Uterus (tissue), 4 donors: ENCODE results near the gene MCEE. TPM values are rescaled to one million over a fixed set of nuclear protein-coding genes. Genes with fewer than 3 reads are reported as not detected.

ENCODE experiments used
- DNase-seq, 2 donors: peaks; one replicate each; pipeline ENCODE4 v3.0.0-alpha.2; 2019 to 2020
- H3K27ac ChIP-seq, 2 donors: fragments of 200-600 bp; sonication (generic); 1 replicate in 1 of 2; 2 replicates in 1 of 2; pipeline ENCODE4 v1.5.1; 2016 to 2018
- H3K27me3 ChIP-seq, 2 donors: fragments of 200-600 bp; sonication (generic); one replicate each; pipeline ENCODE4 v1.5.1; 2018 to 2019; ENCODE audit warnings: control low read depth in 1 of 2
- H3K36me3 ChIP-seq, 2 donors: fragments of 200-600 bp; sonication (generic); one replicate each; pipeline ENCODE4 v1.5.1; 2019; ENCODE audit warnings: control low read depth in 1 of 2
- H3K4me1 ChIP-seq, 2 donors: fragments of 200-600 bp; sonication (generic); one replicate each; pipeline ENCODE4 v1.5.1; 2018 to 2019; ENCODE audit warnings: control low read depth in 1 of 2
- H3K4me3 ChIP-seq, 2 donors: fragments of 200-600 bp; sonication (generic); 1 replicate in 1 of 2; 2 replicates in 1 of 2; pipeline ENCODE4 v1.5.1; 2018 to 2019; ENCODE audit warnings: mild to moderate bottlenecking in 1 of 2
- H3K9me3 ChIP-seq, 2 donors: fragments of 200-600 bp; sonication (generic); one replicate each; pipeline ENCODE4 v1.5.1; 2019; ENCODE audit warnings: control low read depth in 1 of 2
- CTCF ChIP-seq, 4 experiments: fragments of 200-600 bp in 2 of 4; fragments of 450-650 bp in 2 of 4; sonication (generic) in 2 of 4; IDR thresholded peaks; one replicate each; pipeline ENCODE4 v1.5.1; 2016 to 2019; ENCODE audit warnings: antibody characterized with exemption in 4 of 4, mild to moderate bottlenecking in 2 of 4, moderate library complexity in 1 of 4
- POLR2A ChIP-seq, 2 donors: fragments of 450-650 bp; IDR thresholded peaks; one replicate each; pipeline ENCODE4 v1.6.1; 2016; ENCODE audit warnings: antibody characterized with exemption in 2 of 2, mild to moderate bottlenecking in 1 of 2, moderate library complexity in 1 of 2
- intact Hi-C: fragments of 100-400 bp; cut with DNase I; formaldehyde crosslinking; loops from one replicate; pipeline ENCODE4 v1.15.1; 2023; ENCODE audit warnings: low total_unique reads
- total RNA-seq, 4 donors: library from RNA; depleted of rRNA in 3 of 4; stranded (reverse); fragments of >200 nt in 3 of 4; gene quantifications; one replicate each; pipeline versions ENCODE4 v1.1.0 to v1.2.4, GENCODE V29; 2014 to 2023
- donor health status: DM: yes; HTN: yes; CAD: no.

The MCEE gene
- total RNA-seq, 4 donors from 2014 or later = 9.5 to 40.0 (median 23.2) TPM; not detected in 1

DNA sequence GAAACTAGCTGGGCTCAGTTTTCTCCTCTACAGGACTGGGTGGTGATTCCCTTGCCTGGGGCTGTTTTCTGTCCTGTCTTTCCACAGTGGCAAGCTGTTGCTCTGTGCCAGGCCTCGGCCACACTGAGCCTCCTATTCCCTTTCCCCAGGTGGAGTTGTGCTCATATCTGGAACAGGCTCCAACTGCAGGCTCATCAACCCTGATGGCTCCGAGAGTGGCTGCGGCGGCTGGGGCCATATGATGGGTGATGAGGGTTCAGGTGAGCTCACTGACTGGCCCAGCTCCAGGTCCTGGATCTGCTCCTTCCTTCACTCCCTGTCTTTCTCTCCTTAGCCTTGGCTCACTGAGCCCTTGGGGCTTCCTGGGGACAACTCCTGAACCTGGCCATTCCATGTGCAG lies 57.5 kb downstream of the MCEE start:
- Histone ChIP-seq H3K27me3 (no peaks in the 10 kb centered on the region), H3K9me3 (no peaks in the 10 kb centered on the region), H3K36me3 (no peaks in the 10 kb centered on the region), H3K4me3 (no peak overlapping the region), H3K4me1 (peaks cover 0 to 5% of the 10 kb centered on the region in 2 donors), H3K27ac (no peak overlapping the region)
- no peak for DNase-seq
- intact Hi-C loops = loop anchor here (10.0 kb wide), 1 partner anchor 52 kb away; no protein-coding TSS in a partner anchor
- TF ChIP-seq CTCF (IDR thresholded peaks at IDR 0.05) (no peak), POLR2A (IDR thresholded peaks at IDR 0.05) (no peak)

DNA sequence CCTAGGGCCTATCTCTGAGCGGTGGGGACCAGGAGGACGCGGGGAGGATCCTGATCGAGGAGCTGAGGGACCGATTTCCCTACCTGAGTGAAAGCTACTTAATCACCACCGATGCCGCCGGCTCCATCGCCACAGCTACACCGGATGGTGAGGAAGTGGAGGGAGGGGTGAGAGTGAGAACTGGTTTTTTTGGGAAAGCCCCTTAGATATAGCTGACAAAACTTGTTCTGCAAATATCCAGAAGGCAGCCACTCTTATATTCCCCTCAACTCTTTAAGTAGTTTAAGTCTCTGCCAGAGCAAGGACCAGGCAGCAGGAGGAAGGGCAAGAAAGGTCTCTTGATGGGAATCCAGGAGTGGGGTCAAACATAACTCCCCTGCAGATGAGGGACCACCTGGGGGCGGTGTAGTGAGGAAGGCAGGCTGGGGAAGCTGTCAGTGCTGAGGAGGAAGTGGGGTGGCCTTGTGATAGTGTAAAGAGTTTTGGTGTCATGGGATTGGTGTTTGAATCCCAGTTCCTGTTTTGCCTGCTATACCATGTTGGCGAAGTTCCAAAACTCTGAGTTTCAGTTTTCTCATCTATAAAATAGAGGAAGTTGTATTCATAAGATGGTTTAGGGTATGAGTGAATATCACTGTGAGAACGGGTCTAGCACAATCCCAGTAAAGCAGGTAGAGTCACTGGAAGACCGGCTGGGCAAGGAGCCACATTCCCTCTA lies 58.2 kb downstream of the MCEE start:
- H3K36me3 ChIP-seq = no peaks in the 10 kb centered on the region
- H3K4me3 ChIP-seq = no peak overlapping the region
- peaks cover 0 to 5% of the 10 kb centered on the region in 2 donors for H3K4me1 ChIP-seq
- TF ChIP-seq POLR2A (IDR thresholded peaks at IDR 0.05) (no peak), CTCF (IDR thresholded peaks at IDR 0.05) (no peak)
- intact Hi-C loops = loop anchor here (10.0 kb wide), 1 partner anchor 53 kb away; no protein-coding TSS in a partner anchor
- H3K27ac ChIP-seq = peak overlapping the region in 1 of 2 donors; percentile 2
- DNase-seq = no peak
- no peaks in the 10 kb centered on the region for H3K27me3 ChIP-seq
- H3K9me3 ChIP-seq = no peaks in the 10 kb centered on the region

- DNase-seq = no peak
- H3K27me3 ChIP-seq = no peaks in the 10 kb centered on the region
- H3K9me3 ChIP-seq = no peaks in the 10 kb centered on the region
- H3K4me1 ChIP-seq = peaks cover 0 to 5% of the 10 kb centered on the region in 2 donors
- no peak overlapping the region for H3K27ac ChIP-seq
- intact Hi-C loops = loop anchor here (10.0 kb wide), 1 partner anchor 54 kb away; no protein-coding TSS in a partner anchor
- H3K4me3 ChIP-seq = no peak overlapping the region
- TF ChIP-seq POLR2A (IDR thresholded peaks at IDR 0.05) (no peak), CTCF (IDR thresholded peaks at IDR 0.05) (no peak)
- no peaks in the 10 kb centered on the region for H3K36me3 ChIP-seq
Observed at GRCh38 chr2:71070294-71071093, 59.5 kb downstream of the MCEE start.

- no peak for TF ChIP-seq CTCF (IDR thresholded peaks at IDR 0.05)
- TF ChIP-seq POLR2A (IDR thresholded peaks at IDR 0.05) = no peak
- intact Hi-C loops = no loop called here
- DNase-seq = no peak
- H3K27ac ChIP-seq = peak overlapping the region in 1 of 2 donors; percentile 97
- no peaks in the 10 kb centered on the region for H3K27me3 ChIP-seq
- no peaks in the 10 kb centered on the region for H3K36me3 ChIP-seq
- H3K9me3 ChIP-seq = no peaks in the 10 kb centered on the region
- peak overlapping the region; percentile 70 to 98 for H3K4me3 ChIP-seq
- H3K4me1 ChIP-seq = peaks cover 0 to 5% of the 10 kb centered on the region in 2 donors
Observed at GRCh38 chr2:71069376-71069775, 60.7 kb downstream of the MCEE start.
